SK-N-SH (cell line): ENCODE results near the gene PCK2. TPM values are rescaled to one million over a fixed set of nuclear protein-coding genes. Genes with fewer than 3 reads are reported as not detected.
A peak's percentile ranks its signal among the peaks of the same experiment; 100 is the strongest.

Experiments used
- CTCF ChIA-PET: fragments of 300-600, 350-600 bp; formaldehyde crosslinking; extraction: SDS; loops from one replicate; lab custom pipeline; 2021; lab: Yijun Ruan, JAX
- POLR2A ChIA-PET: fragments of 350-600 bp; sonication (Branson Sonifier 250); formaldehyde crosslinking; extraction: SDS; loops from one replicate; lab custom pipeline; 2020; ENCODE audit warnings: antibody characterized with exemption, inconsistent platforms; lab: Yijun Ruan, JAX
- DNase-seq: peaks from one replicate; pipeline ENCODE4 v3.0.0; 2012
- H2AFZ ChIP-seq: fragments of 200-600 bp; sonication (generic); 2 replicates; pipeline ENCODE4 v1.8.1; 2016; ENCODE audit warnings: antibody characterized with exemption, mild to moderate bottlenecking, low read depth
- H3F3A ChIP-seq: fragments of 200-600 bp; sonication (generic); replicated peaks from 2 replicates; pipeline ENCODE3; 2016; ENCODE audit warnings: antibody characterized with exemption, mild to moderate bottlenecking; ENCODE audit not compliant: insufficient read depth
- H3K27ac ChIP-seq, 2 experiments: fragments of 200-500 bp in 1 of 2; fragments of 200-600 bp in 1 of 2; sonication (Bioruptor generic) in 1 of 2; sonication (generic), shearing (Covaris generic) in 1 of 2; 2 replicates each; pipeline versions ENCODE4 v1.5.1 to v1.6.1; 2014 to 2016; ENCODE audit warnings: low read depth in 2 of 2, inconsistent platforms in 1 of 2, low read length in 1 of 2, mild to moderate bottlenecking in 1 of 2, mixed read lengths in 1 of 2
- H3K27me3 ChIP-seq: fragments of 200-600 bp; sonication (generic), shearing (Covaris generic); 2 replicates; pipeline ENCODE4 v1.6.1; 2016; ENCODE audit warnings: mixed run types; ENCODE audit not compliant: insufficient read depth
- H3K36me3 ChIP-seq, 2 experiments: fragments of 200-500 bp in 1 of 2; fragments of 200-600 bp in 1 of 2; sonication (Bioruptor generic) in 1 of 2; sonication (generic) in 1 of 2; replicated peaks in 1 of 2; 2 replicates each; pipeline versions ENCODE3 to v1.5.1; 2014 to 2016; ENCODE audit warnings: low read length in 1 of 2, mild to moderate bottlenecking in 1 of 2; ENCODE audit not compliant: insufficient read depth in 2 of 2, control insufficient read depth in 1 of 2
- H3K4me1 ChIP-seq, 2 experiments: fragments of 200-500 bp in 1 of 2; fragments of 200-600 bp in 1 of 2; sonication (Bioruptor generic) in 1 of 2; sonication (generic), shearing (Covaris generic) in 1 of 2; 2 replicates each; pipeline versions ENCODE4 v1.5.1 to v1.6.1; 2014 to 2016; ENCODE audit warnings: low read depth in 1 of 2, low read length in 1 of 2, mixed run types in 1 of 2; ENCODE audit not compliant: insufficient read depth in 2 of 2, control insufficient read depth in 1 of 2
- H3K4me2 ChIP-seq: fragments of 200-600 bp; sonication (generic), shearing (Covaris generic); 2 replicates; pipeline ENCODE4 v1.6.1; 2017; ENCODE audit warnings: mixed run types
- H3K4me3 ChIP-seq, 2 experiments: fragments of 200-500 bp in 1 of 2; fragments of 200-600 bp in 1 of 2; sonication (Bioruptor generic) in 1 of 2; sonication (generic), shearing (Covaris generic) in 1 of 2; 2 replicates each; pipeline versions ENCODE4 v1.5.1 to v1.8.1; 2014 to 2016; ENCODE audit warnings: low read depth in 2 of 2, inconsistent platforms in 1 of 2, low read length in 1 of 2, mild to moderate bottlenecking in 1 of 2, mixed read lengths in 1 of 2, moderate library complexity in 1 of 2
- H3K79me2 ChIP-seq: fragments of 200-600 bp; sonication (generic); 2 replicates; pipeline ENCODE4 v1.8.1; 2017; ENCODE audit warnings: mild to moderate bottlenecking; ENCODE audit not compliant: insufficient read depth
- H3K9ac ChIP-seq: fragments of 200-600 bp; sonication (generic); 2 replicates; pipeline ENCODE4 v1.6.1; 2017; ENCODE audit warnings: mixed run types
- H3K9me2 ChIP-seq: fragments of 200-600 bp; sonication (generic); 2 replicates; pipeline ENCODE4 v1.6.1; 2017; ENCODE audit warnings: mixed run types
- H3K9me3 ChIP-seq: fragments of 200-600 bp; sonication (generic); 2 replicates; pipeline ENCODE4 v1.6.1; 2017; ENCODE audit warnings: mixed run types, mild to moderate bottlenecking, moderate library complexity
- H4K20me1 ChIP-seq: fragments of 200-600 bp; sonication (generic); 2 replicates; pipeline ENCODE4 v1.6.1; 2017; ENCODE audit warnings: mild to moderate bottlenecking, mixed run types; ENCODE audit not compliant: insufficient read depth
- CHD2 ChIP-seq: fragments of 150-350 bp; IDR thresholded peaks from 2 replicates; pipeline ENCODE4 v1.6.1; 2018; ENCODE audit warnings: low read length; ENCODE audit not compliant: partially characterized antibody
- ELF1 ChIP-seq: IDR thresholded peaks from 2 replicates; pipeline ENCODE4 v1.4.0; 2012
- JUND ChIP-seq: IDR thresholded peaks from 2 replicates; pipeline ENCODE4 v1.4.0; 2012
- MEF2A ChIP-seq: IDR thresholded peaks from 2 replicates; pipeline ENCODE4 v1.4.0; 2012; ENCODE audit warnings: low read depth, borderline replicate concordance
- NFIC ChIP-seq: IDR thresholded peaks from 2 replicates; pipeline ENCODE4 v1.4.0; 2012; ENCODE audit warnings: borderline replicate concordance
- NRF1 ChIP-seq: IDR thresholded peaks from 2 replicates; pipeline ENCODE4 v1.6.1; 2012; ENCODE audit warnings: low read depth, mild to moderate bottlenecking, low read length
- RAD21 ChIP-seq: IDR thresholded peaks from 2 replicates; pipeline ENCODE4 v1.6.1; 2012; ENCODE audit warnings: mild to moderate bottlenecking, low read length
- RCOR1 ChIP-seq: fragments of 150-350 bp; IDR thresholded peaks from 2 replicates; pipeline ENCODE4 v1.6.1; 2017; ENCODE audit warnings: antibody characterized with exemption, low read length
- RFX5 ChIP-seq: IDR thresholded peaks from 2 replicates; pipeline ENCODE4 v1.6.1; 2012; ENCODE audit warnings: mild to moderate bottlenecking, improper control_type of control experiment, low read length
- SIN3A ChIP-seq: IDR thresholded peaks from 2 replicates; pipeline ENCODE4 v1.6.1; 2012; ENCODE audit warnings: low read depth, mild to moderate bottlenecking, low read length, moderate library complexity, borderline replicate concordance
- SMC3 ChIP-seq: IDR thresholded peaks from 2 replicates; pipeline ENCODE4 v1.6.1; 2012; ENCODE audit warnings: low read depth, low read length, improper control_type of control experiment
- TCF12 ChIP-seq: IDR thresholded peaks from 2 replicates; pipeline ENCODE4 v1.4.0; 2012
- WGBS: methylation state at CpG from one replicate; pipeline ENCODE4 v1.1.6; 2017; ENCODE audit warnings: low lambda C conversion rate; 5-methylcytosine and 5-hydroxymethylcytosine counted together
- polyA plus RNA-seq, 3 experiments: library from polyadenylated mRNA; depleted of rRNA; stranded (reverse); fragments of >200 nt; gene quantifications; 2 replicates each; pipeline ENCODE4 v1.2.3, GENCODE V29; 2012
- TF ChIP-seq, protein P1 (sequence below): IDR thresholded peaks from 2 replicates; pipeline ENCODE4 v1.4.0; 2012; ENCODE audit warnings: low read depth, borderline replicate concordance

The PCK2 gene
- polyA plus RNA-seq, 1 of the 3 experiments (the other 2 are of a cell fraction), result 16.6 TPM

- POLR2A ChIA-PET, result interaction anchor here (1.2 to 1.8 kb wide), 3 partner anchors 36 to 60 kb away, joined by 4 to 7 read pairs (median 4); partner anchors contain the start of gene PCK2
- Histone ChIP-seq H3K9me2 (no peaks in the 10 kb centered on the region), H3K4me3 (no peak overlapping the region), H3K79me2 (no peaks in the 10 kb centered on the region), H3F3A (no peaks in the 10 kb centered on the region), H2AFZ (no peak overlapping the region), H4K20me1 (no peaks in the 10 kb centered on the region), H3K27ac (no peak overlapping the region), H3K4me2 (no peak overlapping the region), H3K4me1 (peaks cover 0 to 20% of the 10 kb centered on the region in 2 experiments; a peak in 1 of 4 replicates), H3K36me3 (no peaks in the 10 kb centered on the region), H3K9ac (no peak overlapping the region), H3K27me3 (no peaks in the 10 kb centered on the region), H3K9me3 (no peaks in the 10 kb centered on the region)
- no peak for DNase-seq
- CTCF ChIA-PET, result interaction anchor here (0.8 to 42.8 kb wide), 4 partner anchors 8 to 46 kb away, joined by 3 to 1159 read pairs (median 4); partner anchors contain the start of gene PCK2
- WGBS, result 74% methylated on average over 5 of the region's 6 CpGs
- TF ChIP-seq NRF1, result no peak
- TF ChIP-seq ELF1, result no peak
- no peak for TF ChIP-seq SIN3A
- TF ChIP-seq RCOR1, result no peak
These were observed 39.8 kb upstream of the PCK2 start for GRCh38 chr14:24054324-24054641.

DNA sequence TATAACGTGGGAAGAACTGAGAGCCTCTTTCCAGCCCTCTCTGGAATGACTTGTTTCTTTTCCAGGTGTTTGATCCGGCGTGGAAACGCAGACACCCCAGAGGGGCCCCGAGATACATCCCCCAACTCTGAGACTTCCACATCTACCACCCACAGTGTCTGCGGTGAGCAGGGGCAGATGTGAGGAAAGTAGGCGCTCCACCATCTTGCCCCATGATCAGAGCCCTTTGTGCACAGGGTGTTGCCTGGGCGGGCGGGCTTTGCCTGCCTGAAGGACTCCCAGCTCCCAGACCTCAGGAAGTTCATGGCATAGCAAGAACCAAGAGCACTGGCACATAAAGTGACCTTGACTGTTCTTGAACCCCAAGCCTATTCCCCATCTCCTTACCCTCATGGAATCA is 39.5 kb upstream of the PCK2 start:
- Histone ChIP-seq H2AFZ (no peak overlapping the region), H3K4me1 (peaks cover 0 to 20% of the 10 kb centered on the region in 2 experiments; a peak in 1 of 4 replicates), H3K9ac (no peak overlapping the region), H3K9me3 (no peaks in the 10 kb centered on the region), H3K79me2 (no peaks in the 10 kb centered on the region), H3F3A (no peaks in the 10 kb centered on the region), H3K36me3 (no peaks in the 10 kb centered on the region), H3K4me3 (no peak overlapping the region), H4K20me1 (no peaks in the 10 kb centered on the region), H3K4me2 (no peak overlapping the region), H3K27me3 (no peaks in the 10 kb centered on the region), H3K27ac (no peak overlapping the region), H3K9me2 (no peaks in the 10 kb centered on the region)
- CTCF ChIA-PET, result interaction anchor here (0.8 to 42.8 kb wide), 4 partner anchors 9 to 45 kb away, joined by 3 to 1159 read pairs (median 4); partner anchors contain the start of gene PCK2
- TF ChIP-seq JUND, result no peak
- no peak for TF ChIP-seq SMC3
- TF ChIP-seq RFX5, result no peak
- no peak for TF ChIP-seq CHD2
- TF ChIP-seq, protein P1, sequence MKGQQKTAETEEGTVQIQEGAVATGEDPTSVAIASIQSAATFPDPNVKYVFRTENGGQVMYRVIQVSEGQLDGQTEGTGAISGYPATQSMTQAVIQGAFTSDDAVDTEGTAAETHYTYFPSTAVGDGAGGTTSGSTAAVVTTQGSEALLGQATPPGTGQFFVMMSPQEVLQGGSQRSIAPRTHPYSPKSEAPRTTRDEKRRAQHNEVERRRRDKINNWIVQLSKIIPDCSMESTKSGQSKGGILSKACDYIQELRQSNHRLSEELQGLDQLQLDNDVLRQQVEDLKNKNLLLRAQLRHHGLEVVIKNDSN, result no peak
- no peak for TF ChIP-seq TCF12
- DNase-seq, result peak; percentile 1
- 62% methylated on average over 5 of the region's 9 CpGs for WGBS
- POLR2A ChIA-PET, result interaction anchor here (1.2 to 1.8 kb wide), 3 partner anchors 36 to 59 kb away, joined by 4 to 7 read pairs (median 4); partner anchors contain the start of gene PCK2

DNA sequence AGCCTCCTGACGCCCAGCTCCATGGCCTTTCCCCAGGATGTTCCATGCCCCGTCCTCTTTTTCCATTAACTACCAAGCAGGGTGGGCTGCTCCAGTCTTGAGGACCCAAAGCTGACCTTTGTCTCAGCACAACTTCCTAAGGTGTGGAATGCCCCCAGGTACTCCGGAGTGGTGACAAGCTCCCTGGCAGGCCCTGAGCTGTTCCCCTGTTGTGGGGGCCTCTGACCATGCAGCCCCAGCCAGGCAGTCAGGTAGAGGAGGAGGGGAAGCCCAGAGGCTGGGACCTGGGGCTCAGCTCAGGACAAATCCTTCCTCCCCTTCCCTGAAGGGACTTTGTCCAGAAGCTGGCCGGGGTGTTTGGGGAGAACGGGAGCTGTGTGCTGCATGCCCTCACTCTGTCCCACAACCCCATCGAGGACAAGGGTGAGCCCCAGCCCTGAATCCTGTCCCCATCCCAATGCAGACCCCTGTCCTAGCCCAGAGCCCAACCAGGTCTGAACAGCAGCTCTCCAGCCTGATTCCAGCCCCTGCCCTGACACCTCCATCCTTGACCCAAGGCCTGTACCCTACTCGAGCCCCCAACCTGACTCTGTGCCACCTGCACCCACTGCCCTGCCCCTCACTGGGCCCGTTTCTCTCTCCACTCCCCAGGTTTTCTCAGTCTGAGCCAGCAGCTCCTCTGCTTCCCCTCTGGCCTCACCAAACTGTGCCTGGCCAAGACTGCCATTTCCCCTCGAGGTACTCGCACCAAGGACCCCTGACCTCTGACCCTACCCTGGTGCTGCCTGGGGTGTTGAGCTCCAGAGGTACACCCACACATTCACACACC is 37.9 kb upstream of the PCK2 start:
- H3K27ac ChIP-seq, result no peak overlapping the region
- no peak for TF ChIP-seq NFIC
- no peak for TF ChIP-seq RAD21
- no peak for TF ChIP-seq NRF1
- no peak for TF ChIP-seq RCOR1
- no peak for TF ChIP-seq SMC3
- TF ChIP-seq MEF2A, result no peak
- TF ChIP-seq ELF1, result no peak
- WGBS, result 32% methylated on average over 10 of the region's 10 CpGs
- ChIA-PET CTCF (interaction anchor here (2.6 to 42.8 kb wide), 4 partner anchors 10 to 105 kb away, joined by 21 to 1159 read pairs (median 154); partner anchors contain the start of genes CPNE6, IRF9 and PCK2), POLR2A (interaction anchor here (0.7 to 2.4 kb wide), 2 partner anchors 33 to 37 kb away, joined by 3 to 44 read pairs; partner anchors contain the start of gene PCK2)
- H3K4me3 ChIP-seq, result no peak overlapping the region
- H3K9me3 ChIP-seq, result no peaks in the 10 kb centered on the region
- no peaks in the 10 kb centered on the region for H3K36me3 ChIP-seq
- DNase-seq, result peak; percentile 2
- no peak overlapping the region for H3K4me2 ChIP-seq
- H2AFZ ChIP-seq, result no peak overlapping the region
- no peaks in the 10 kb centered on the region for H3K9me2 ChIP-seq
- H3F3A ChIP-seq, result no peaks in the 10 kb centered on the region
- no peaks in the 10 kb centered on the region for H3K79me2 ChIP-seq
- H3K9ac ChIP-seq, result no peak overlapping the region
- peaks cover 0 to 14% of the 10 kb centered on the region in 2 experiments; a peak in 1 of 4 replicates for H3K4me1 ChIP-seq
- H3K27me3 ChIP-seq, result no peaks in the 10 kb centered on the region
- H4K20me1 ChIP-seq, result no peaks in the 10 kb centered on the region
